Ovary (tissue), 3 donors: ENCODE data around the gene TCTA.

Source experiments
- EP300 ChIP-seq: sonication (generic); formaldehyde crosslinking; IDR thresholded peaks from one replicate; pipeline ENCODE4 v1.6.1; 2017; ENCODE audit warnings: antibody characterized with exemption
- POLR2A ChIP-seq: fragments of 450-650 bp; IDR thresholded peaks from one replicate; pipeline ENCODE4 v1.6.1; 2017; ENCODE audit warnings: antibody characterized with exemption, mild to moderate bottlenecking, moderate library complexity
- TF ChIP-seq, protein P1 (sequence below), 3 donors: fragments of 450-650 bp in 2 of 3; fragments of 200-600 bp in 1 of 3; IDR thresholded peaks; one replicate each; pipeline versions ENCODE4 v1.5.1 to v1.8.0; 2016 to 2022; ENCODE audit warnings: antibody characterized with exemption in 3 of 3, mild to moderate bottlenecking in 1 of 3
- donor health status: DM: no; HTN: no; CAD: no.

DNA sequence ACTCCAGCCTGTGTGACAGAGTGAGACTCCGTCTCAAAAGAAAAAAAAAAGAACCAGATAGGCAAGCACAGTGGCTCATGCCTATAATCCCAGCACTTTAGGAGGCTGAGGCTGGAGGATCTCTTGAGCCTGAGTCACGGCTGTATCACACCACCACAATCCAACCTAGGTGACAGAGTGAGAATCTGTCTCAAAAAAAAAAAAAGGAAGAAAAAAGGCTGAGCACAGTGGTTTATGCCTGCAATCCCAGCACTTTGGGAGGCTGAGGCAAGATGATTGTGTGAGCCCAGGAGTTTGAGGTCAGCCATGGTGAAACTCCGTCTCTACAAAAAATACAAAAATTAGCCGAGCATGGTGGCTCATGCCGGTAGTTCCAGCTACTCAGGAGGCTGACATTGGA, 22.5 kb downstream of the TCTA start:
- TF ChIP-seq, protein P1, sequence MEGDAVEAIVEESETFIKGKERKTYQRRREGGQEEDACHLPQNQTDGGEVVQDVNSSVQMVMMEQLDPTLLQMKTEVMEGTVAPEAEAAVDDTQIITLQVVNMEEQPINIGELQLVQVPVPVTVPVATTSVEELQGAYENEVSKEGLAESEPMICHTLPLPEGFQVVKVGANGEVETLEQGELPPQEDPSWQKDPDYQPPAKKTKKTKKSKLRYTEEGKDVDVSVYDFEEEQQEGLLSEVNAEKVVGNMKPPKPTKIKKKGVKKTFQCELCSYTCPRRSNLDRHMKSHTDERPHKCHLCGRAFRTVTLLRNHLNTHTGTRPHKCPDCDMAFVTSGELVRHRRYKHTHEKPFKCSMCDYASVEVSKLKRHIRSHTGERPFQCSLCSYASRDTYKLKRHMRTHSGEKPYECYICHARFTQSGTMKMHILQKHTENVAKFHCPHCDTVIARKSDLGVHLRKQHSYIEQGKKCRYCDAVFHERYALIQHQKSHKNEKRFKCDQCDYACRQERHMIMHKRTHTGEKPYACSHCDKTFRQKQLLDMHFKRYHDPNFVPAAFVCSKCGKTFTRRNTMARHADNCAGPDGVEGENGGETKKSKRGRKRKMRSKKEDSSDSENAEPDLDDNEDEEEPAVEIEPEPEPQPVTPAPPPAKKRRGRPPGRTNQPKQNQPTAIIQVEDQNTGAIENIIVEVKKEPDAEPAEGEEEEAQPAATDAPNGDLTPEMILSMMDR (IDR thresholded peaks at IDR 0.05) = no peak
- TF ChIP-seq EP300 (no peak), POLR2A (no peak)
